GM20000 (cell line): Measurements from ENCODE around the gene EFCAB11.

Experiments
- DNase-seq: peaks from one replicate; pipeline ENCODE4 v3.0.0; 2012; ENCODE audit warnings: low spot score
- TF ChIP-seq, protein P1 (sequence below): IDR thresholded peaks from 2 replicates; pipeline ENCODE4 v1.5.1; 2012; ENCODE audit warnings: mild to moderate bottlenecking, control low read depth; ENCODE audit errors: extremely low read depth, missing control alignments

Gene EFCAB11

DNA sequence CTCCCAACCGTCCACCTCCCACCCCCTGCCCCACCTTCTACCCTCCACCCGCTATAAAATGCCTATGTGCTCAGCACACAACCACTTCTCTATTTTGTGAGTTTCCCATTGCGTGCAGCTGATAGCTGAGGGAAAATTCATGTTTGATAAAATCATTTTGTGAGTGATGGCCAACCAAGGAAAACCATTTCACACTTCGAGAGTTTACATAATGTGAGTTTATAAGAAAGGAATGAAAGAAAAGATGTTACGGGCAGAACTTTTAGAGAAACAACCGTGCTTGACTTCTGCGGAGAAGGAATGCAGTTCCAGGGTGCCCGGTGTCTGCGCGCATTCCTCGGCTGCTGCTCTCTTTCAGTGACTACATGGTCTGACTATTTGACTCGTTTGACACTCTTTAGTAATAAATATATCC lies 140.9 kb downstream of the EFCAB11 start:
- TF ChIP-seq, protein P1, sequence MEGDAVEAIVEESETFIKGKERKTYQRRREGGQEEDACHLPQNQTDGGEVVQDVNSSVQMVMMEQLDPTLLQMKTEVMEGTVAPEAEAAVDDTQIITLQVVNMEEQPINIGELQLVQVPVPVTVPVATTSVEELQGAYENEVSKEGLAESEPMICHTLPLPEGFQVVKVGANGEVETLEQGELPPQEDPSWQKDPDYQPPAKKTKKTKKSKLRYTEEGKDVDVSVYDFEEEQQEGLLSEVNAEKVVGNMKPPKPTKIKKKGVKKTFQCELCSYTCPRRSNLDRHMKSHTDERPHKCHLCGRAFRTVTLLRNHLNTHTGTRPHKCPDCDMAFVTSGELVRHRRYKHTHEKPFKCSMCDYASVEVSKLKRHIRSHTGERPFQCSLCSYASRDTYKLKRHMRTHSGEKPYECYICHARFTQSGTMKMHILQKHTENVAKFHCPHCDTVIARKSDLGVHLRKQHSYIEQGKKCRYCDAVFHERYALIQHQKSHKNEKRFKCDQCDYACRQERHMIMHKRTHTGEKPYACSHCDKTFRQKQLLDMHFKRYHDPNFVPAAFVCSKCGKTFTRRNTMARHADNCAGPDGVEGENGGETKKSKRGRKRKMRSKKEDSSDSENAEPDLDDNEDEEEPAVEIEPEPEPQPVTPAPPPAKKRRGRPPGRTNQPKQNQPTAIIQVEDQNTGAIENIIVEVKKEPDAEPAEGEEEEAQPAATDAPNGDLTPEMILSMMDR: no peak
- no peak for DNase-seq

DNA sequence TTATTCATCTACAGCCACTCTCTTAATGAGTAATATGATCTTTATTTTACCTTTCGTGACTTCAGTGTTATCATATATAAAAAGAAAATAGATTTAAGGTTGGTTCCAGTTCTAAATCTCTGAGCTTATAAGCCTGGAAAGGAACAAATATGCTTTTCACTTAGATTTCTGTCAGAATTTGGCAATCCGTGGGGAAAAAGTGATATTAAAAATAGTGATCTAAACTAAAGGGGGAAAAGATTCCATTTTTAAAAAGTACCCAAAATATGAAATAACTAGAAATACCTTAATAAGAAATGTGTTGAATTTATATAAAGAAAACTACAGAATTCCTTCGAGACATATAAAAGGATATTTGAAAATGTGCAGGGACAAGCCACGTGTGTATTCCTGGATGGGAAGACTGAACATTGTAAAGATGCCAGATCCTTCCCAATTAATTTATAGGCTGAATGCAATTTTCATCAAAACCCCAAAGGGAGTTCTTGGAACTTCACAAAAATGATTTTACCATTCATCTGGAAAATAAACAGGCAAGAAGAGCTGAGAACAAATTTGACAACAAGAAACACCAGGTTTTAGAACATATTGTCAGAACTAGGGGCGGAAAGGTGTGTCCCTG lies 142.5 kb downstream of the EFCAB11 start:
- TF ChIP-seq, protein P1: no peak
- no peak for DNase-seq

DNA sequence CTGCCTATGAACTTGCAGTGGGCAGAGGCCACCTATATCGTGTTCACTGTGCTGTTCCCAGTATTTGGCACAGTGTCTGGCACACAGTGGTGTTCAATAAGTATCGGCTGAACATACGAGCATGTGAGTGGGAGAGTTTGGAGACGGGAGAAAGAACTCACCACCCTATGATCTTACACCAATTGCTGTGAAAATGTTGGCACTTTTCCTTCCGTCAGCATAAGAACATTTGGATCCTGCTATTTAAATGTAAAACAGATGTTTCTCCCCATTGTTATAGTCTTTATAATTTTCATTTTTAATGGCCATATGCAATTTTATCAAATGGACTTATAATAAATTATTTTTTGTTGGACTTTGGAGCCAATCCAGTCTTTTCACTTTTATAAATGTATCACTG lies 144.4 kb downstream of the EFCAB11 start:
- no peak for DNase-seq
- TF ChIP-seq, protein P1: no peak

DNA sequence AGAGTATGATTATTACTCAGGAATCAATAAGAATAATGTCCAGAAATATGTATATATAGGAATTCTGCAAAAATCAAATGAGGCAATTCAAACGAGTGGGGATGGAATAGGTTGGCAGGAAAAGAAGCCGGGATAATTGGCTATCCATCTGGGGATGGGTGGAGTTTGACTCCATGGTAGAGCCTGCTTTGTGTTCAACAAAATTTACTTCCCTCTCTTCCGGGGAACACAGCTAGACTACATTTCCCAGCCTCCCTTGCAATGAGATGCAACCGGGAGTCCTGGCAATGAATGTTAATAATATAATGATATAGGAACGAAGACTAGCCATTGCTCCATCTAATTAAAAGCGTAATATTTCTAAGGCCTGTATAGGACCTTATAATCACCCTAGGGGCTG lies 146.6 kb downstream of the EFCAB11 start:
- TF ChIP-seq, protein P1: no peak
- no peak for DNase-seq

DNA sequence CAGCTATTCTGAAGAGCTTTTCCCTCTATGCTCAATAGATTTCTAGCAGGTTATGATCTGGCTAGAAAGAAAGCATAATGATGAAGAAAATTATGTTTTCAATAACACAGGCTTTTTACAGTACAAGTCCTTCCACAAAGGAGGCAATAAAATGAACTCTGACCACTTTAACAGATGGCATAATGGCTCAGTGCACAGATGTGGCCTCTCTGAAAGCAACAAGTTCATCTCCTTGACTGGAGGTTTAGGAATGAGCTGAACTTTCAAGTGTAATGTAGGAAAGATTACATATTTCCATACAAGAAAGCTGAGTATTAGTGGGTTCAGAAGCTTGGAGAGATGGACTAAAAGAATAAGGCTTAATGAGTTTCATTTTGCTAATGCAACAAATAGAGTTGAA lies 147.4 kb downstream of the EFCAB11 start:
- no peak for DNase-seq
- TF ChIP-seq, protein P1: no peak

DNA sequence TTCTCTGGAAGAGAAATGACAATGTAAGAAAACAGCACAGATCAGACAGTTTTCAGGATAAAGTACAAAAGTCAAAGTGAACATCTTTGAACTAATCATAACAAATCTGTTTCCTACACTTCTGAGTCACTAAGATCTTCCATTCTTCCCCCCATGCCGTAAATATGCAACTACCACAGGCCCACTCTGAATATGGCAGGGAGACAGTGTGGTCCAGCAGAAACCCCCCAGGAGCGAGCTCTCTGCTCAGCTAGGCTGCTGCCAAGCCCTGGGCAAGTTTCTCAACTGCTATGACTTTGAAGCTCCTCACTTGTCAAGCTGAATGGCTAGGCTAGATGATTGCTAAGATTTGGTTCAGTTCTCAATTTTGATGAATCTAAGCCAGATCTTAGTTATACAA lies 148.1 kb downstream of the EFCAB11 start:
- TF ChIP-seq, protein P1: no peak
- no peak for DNase-seq

DNA sequence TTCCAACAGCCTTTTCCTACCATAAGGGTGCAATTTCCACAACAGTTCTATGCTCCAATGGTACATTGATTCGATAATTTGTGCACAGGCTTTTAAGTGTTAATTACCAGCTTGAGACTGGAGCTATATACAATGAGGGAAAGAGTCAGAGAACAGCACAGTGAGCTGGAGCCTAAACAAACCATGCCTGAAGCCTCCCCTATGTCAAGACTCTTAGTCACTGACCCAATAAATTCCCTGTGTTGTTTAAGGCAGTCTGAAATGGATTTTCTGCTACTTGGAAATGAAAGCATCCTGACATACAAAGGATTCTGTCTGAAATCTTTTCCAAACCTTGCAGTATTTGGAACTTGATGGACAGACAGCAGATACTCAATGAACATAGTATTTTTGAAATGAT lies 149.0 kb downstream of the EFCAB11 start:
- TF ChIP-seq, protein P1: no peak
- no peak for DNase-seq
